Activated naive CD4-positive, alpha-beta T cell treated with anti-CD3 and anti-CD28 coated beads, Interleukin-2, amount 50 U/mL, for 72 hours (primary cell): ENCODE results near the gene DYNLL2. TPM values are rescaled to one million over a fixed set of nuclear protein-coding genes. Genes with fewer than 3 reads are reported as not detected.
"Not testable (repeated sequence)": the region's sequence is repeated elsewhere in the genome, so short reads cannot be mapped to it uniquely, and the experiment has no call there.

ENCODE experiments used
- ATAC-seq, 2 donors: fragments of 150-1000 bp; cut with Tn5 transposase; 2 replicates each; pipeline ENCODE4 v1.10.0; 2021; ENCODE audit warnings: mild to moderate bottlenecking in 2 of 2, moderate library complexity in 2 of 2
- DNase-seq, 2 donors: peaks; one replicate each; pipeline ENCODE4 v3.0.0; 2021 to 2022; ENCODE audit warnings: low spot score in 2 of 2
- H3K27ac Mint-ChIP-seq, 2 donors: one replicate each; pipeline ENCODE4 v1.8.0; 2022; ENCODE audit warnings: mild to moderate bottlenecking in 2 of 2, mixed read lengths in 2 of 2
- H3K36me3 Mint-ChIP-seq, 2 donors: one replicate each; pipeline ENCODE4 v1.8.0; 2022; ENCODE audit warnings: mixed read lengths in 2 of 2
- H3K9me3 Mint-ChIP-seq, 2 donors: one replicate each; pipeline ENCODE4 v1.8.0; 2022; ENCODE audit warnings: mixed read lengths in 2 of 2
- total RNA-seq, 2 donors: library from RNA; stranded (reverse); gene quantifications; one replicate each; pipeline ENCODE4 v1.2.3, GENCODE V29; 2022

The DYNLL2 gene
- total RNA-seq, 2 donors from 2014 or later, result 24.3 to 25.5 TPM

- Mint-ChIP-seq H3K9me3 (no peaks in the 10 kb centered on the region), H3K36me3 (no peaks in the 10 kb centered on the region), H3K27ac (no peak overlapping the region)
- DNase-seq, result no peak
- ATAC-seq, result no peak
These were observed 34.2 kb downstream of the DYNLL2 start for GRCh38 chr17:58117382-58117781.

GRCh38 chr17:58119491-58119890, 36.3 kb downstream of the DYNLL2 start:
- ATAC-seq (no peak), DNase-seq (no peak)
- no peaks in the 10 kb centered on the region for H3K36me3 Mint-ChIP-seq
- no peaks in the 10 kb centered on the region for H3K9me3 Mint-ChIP-seq
- no peak overlapping the region for H3K27ac Mint-ChIP-seq

DNA sequence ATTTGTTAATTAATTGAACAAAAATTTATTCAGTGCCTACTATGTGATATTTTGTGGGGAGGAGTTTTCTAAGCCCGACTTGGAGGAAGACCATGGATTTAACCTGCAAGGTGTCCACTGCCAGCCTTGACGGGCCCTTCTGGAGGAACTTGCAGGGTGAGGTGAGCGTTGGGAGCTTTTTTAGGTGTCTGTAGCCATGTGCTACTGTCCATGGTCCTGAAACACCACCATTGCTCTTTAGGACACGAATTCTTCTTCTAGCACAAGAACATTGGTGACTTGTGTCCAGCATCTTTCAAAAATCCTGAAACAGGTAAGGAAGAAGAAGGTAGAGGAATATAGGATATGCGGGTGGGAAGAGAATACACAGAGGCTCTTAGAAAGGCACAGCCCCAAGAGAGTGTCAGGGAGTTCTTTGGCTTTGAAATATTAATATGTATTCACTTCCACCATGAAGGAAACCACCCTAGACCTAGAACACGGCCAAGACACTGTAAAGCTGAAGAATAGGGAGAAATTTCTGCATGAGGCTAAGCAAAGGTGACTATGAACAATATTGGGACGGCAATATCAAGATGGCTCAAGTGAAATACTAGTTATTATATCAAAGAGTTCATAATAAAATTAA, 37.1 kb downstream of the DYNLL2 start:
- DNase-seq, result peak in 1 of 2 donors; percentile 43
- ATAC-seq, result no peak
- H3K27ac Mint-ChIP-seq, result no peak overlapping the region
- no peaks in the 10 kb centered on the region for H3K9me3 Mint-ChIP-seq
- H3K36me3 Mint-ChIP-seq, result no peaks in the 10 kb centered on the region

GRCh38 chr17:58121925-58122324, 38.7 kb downstream of the DYNLL2 start:
- DNase-seq (no peak), ATAC-seq (peak; percentile 43 to 47)
- no peaks in the 10 kb centered on the region for H3K9me3 Mint-ChIP-seq
- H3K36me3 Mint-ChIP-seq, result no peaks in the 10 kb centered on the region
- no peak overlapping the region for H3K27ac Mint-ChIP-seq

DNA sequence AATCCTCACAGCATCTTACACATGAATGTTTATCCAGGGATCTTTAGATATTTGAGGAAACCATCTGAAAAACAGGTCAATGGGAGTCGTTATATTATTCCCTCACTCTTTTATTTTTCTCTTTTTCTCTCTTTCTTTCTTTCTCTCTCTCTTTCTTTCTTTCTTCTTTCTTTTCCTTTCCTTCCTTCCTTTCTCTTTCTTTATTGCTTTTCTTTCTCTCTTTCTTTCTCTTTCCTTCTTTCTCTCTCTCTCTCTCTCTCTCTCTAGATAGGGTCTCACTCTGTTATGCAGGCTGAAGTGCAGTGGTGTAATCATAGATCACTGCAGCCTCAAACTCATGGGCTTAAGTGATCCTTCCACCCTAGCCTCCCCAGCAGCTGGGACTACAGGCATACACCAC, 44.6 kb downstream of the DYNLL2 start:
- Mint-ChIP-seq H3K36me3 (peaks cover 0 to 6% of the 10 kb centered on the region in 2 donors), H3K9me3 (no peaks in the 10 kb centered on the region), H3K27ac (no peak overlapping the region)
- no peak for ATAC-seq
- no peak for DNase-seq

DNA sequence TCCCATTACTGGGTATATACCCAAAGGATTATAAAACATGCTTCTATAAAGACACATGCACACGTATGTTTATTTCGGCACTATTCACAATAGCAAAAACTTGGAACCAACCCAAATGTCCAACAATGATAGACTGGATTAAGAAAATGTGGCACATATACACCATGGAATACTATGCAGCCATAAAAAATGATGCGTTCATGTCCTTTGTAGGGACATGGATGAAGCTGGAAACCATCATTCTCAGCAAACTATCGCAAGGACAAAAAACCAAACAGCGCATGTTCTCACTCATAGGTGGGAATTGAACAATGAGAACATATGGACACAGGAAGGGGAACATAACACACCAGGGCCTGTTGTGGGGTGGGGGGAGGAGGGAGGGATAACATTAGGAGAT, 49.5 kb downstream of the DYNLL2 start:
- H3K9me3 Mint-ChIP-seq, H3K36me3 Mint-ChIP-seq, DNase-seq, H3K27ac Mint-ChIP-seq, ATAC-seq: not testable (repeated sequence)

GRCh38 chr17:58136669-58137279, 53.6 kb downstream of the DYNLL2 start:
- Mint-ChIP-seq H3K27ac (no peak overlapping the region), H3K36me3 (no peaks in the 10 kb centered on the region), H3K9me3 (peaks cover 3 to 5% of the 10 kb centered on the region in 2 donors)
- ATAC-seq, result no peak
- no peak for DNase-seq

DNA sequence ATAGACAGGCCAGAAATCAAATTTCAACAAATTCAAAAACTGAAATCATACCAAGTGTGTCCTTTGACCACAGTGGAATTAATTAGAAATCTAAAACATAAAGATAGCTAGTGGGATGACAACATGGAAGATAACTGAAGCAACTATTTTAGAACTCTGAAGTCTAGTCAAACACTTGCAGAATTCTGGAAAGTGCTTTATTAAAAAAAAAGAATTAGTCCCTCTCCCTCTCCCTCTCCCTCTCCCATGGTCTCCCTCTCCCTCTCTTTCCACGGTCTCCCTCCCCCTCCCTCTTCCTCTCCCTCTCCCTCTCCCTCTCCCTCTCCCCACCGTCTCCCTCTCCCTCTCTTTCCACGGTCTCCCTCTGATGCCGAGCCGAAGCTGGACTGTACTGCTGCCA, 58.3 kb downstream of the DYNLL2 start:
- no peak for ATAC-seq
- H3K27ac Mint-ChIP-seq, result no peak overlapping the region
- peaks cover 23 to 24% of the 10 kb centered on the region in 2 donors for H3K9me3 Mint-ChIP-seq
- peaks cover 18 to 19% of the 10 kb centered on the region in 2 donors for H3K36me3 Mint-ChIP-seq
- no peak for DNase-seq

- not testable (repeated sequence) for ATAC-seq, H3K27ac Mint-ChIP-seq, DNase-seq
- peaks cover 18 to 24% of the 10 kb centered on the region in 2 donors for H3K36me3 Mint-ChIP-seq
- peaks cover 26 to 31% of the 10 kb centered on the region in 2 donors for H3K9me3 Mint-ChIP-seq
These were observed 60.1 kb downstream of the DYNLL2 start for GRCh38 chr17:58143335-58143734.

DNA sequence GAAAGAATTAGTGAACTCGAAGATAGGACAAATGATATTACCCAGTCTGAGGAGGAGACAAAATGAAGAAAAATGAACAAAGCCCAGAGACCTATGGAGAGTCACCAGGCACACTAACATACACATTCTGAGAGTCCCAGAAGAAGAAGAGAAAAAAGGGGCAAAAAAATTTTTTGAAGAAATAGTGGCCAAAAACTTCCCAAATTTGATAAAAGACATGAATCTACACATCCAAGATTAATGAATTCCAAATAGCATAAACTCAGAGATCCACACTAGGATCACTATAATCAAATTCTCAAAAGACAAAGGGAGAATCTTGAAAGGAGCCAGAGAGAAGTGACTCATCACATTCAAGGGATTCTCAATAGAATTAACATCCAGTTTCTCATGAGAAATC, 61.6 kb downstream of the DYNLL2 start:
- no peak for ATAC-seq
- Mint-ChIP-seq H3K9me3 (peaks cover 26 to 31% of the 10 kb centered on the region in 2 donors), H3K36me3 (peaks cover 18 to 28% of the 10 kb centered on the region in 2 donors)

More for the DNA sequence above, 61.6 kb downstream of the DYNLL2 start:
- no peak for DNase-seq
- no peak overlapping the region for H3K27ac Mint-ChIP-seq

Other genes starting within 250 kb of the DYNLL2 start
- 10 to 100 TPM; 43.1 to 57.7 TPM for gene MRPS23, start 233.4 kb upstream of the DYNLL2 start, total RNA-seq
- under 1 TPM in 1 of 2 donors, not detected in 1; 0.84 TPM for gene CUEDC1, start 128.0 kb upstream of the DYNLL2 start, total RNA-seq
- 10 to 100 TPM; 23.1 to 31.3 TPM for gene VEZF1, start 95.2 kb upstream of the DYNLL2 start, total RNA-seq
- 100 to 1,000 TPM; 188 to 351 TPM for gene SRSF1, start 76.2 kb upstream of the DYNLL2 start, total RNA-seq
- under 1 TPM; 0.18 to 0.30 TPM for gene OR4D1, start 65.0 kb downstream of the DYNLL2 start, total RNA-seq
- gene OR4D2, start 83.6 kb downstream of the DYNLL2 start, total RNA-seq, result not detected
- gene EPX, start 109.3 kb downstream of the DYNLL2 start, total RNA-seq, result not detected
- gene MKS1, start 135.8 kb downstream of the DYNLL2 start, total RNA-seq, result 10 to 100 TPM; 22.4 to 28.4 TPM
- under 1 TPM; 0.16 to 0.19 TPM for gene LPO, start 155.2 kb downstream of the DYNLL2 start, total RNA-seq
- not detected for gene MPO, start 197.5 kb downstream of the DYNLL2 start, total RNA-seq
- gene TSPOAP1, start 245.4 kb downstream of the DYNLL2 start, total RNA-seq, result 100 to 1,000 TPM in 1 of 2 donors, 10 to 100 TPM in 1; 19.2 to 123 TPM